ENCODE data around the gene MIEF1.

Gene MIEF1

GRCh38 chr22:39543095-39543494, 41.0 kb downstream of the MIEF1 start:
- TF ChIP-seq CTCF (IDR thresholded peaks at IDR 0.05; ENCODE audit: extremely low read depth, insufficient read depth, missing control alignments) = peak; percentile 45
- DNase-seq (ENCODE audit: low spot score) = no peak
- in situ Hi-C loops (cut with MboI; ENCODE audit: low pct_unique_long_range_greater_than_20kb, low sequenced_read_pairs, unreplicated experiment) = no loop called here

- in situ Hi-C loops (cut with MboI; ENCODE audit: low pct_unique_long_range_greater_than_20kb, low sequenced_read_pairs, unreplicated experiment) = no loop called here
- DNase-seq (ENCODE audit: low spot score) = no peak
These were observed 43.6 kb downstream of the MIEF1 start for GRCh38 chr22:39545386-39546365.

GRCh38 chr22:39546889-39547586, 44.9 kb downstream of the MIEF1 start:
- DNase-seq (ENCODE audit: low spot score) = no peak

More at GRCh38 chr22:39545386-39546365, 43.6 kb downstream of the MIEF1 start:
- no peak for TF ChIP-seq CTCF (IDR thresholded peaks at IDR 0.05; ENCODE audit: extremely low read depth, insufficient read depth, missing control alignments)

DNA sequence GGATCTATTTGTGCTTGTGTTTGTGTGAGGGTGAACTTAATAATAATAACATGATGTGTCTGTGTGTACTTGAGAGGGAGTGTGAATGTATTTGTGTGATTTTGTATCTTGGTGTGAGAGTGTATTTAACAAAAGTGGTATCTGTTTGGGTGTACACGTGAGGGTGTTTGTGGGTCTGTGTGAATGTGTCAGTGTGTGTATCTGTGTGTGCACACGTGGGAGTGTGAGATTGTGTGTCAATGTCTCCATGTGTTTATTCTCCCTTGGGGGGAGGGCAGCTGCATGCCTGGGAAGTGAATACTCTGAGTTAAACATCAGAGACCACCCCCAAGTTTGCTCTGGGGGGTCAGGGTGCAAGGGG, 45.5 kb downstream of the MIEF1 start:
- no peak for TF ChIP-seq CTCF (IDR thresholded peaks at IDR 0.05; ENCODE audit: extremely low read depth, insufficient read depth, missing control alignments)
- in situ Hi-C loops (cut with MboI; ENCODE audit: low pct_unique_long_range_greater_than_20kb, low sequenced_read_pairs, unreplicated experiment) = no loop called here
- DNase-seq (ENCODE audit: low spot score) = no peak

More at GRCh38 chr22:39546889-39547586, 44.9 kb downstream of the MIEF1 start:
- in situ Hi-C loops (cut with MboI; ENCODE audit: low pct_unique_long_range_greater_than_20kb, low sequenced_read_pairs, unreplicated experiment) = no loop called here
- TF ChIP-seq CTCF (IDR thresholded peaks at IDR 0.05; ENCODE audit: extremely low read depth, insufficient read depth, missing control alignments) = no peak

DNA sequence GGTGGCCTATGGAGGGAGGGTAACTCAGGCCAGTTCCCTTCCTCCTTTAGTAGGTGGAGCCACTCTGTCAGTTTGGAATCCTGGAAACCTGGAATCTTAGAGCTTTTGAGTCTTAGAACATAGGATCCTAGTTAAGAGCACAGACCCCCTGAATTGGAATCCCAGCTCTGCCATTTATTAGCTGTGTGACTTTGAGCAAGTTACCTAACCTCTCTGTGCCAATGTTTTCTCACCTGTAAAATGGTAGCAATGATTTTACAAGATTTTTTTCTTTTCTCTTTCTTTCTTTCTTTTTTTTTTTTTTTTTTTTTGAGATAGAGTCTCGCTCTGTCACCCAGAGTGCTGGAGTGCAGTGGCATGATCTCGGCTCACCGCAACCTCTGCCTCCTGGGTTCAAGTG, 51.3 kb downstream of the MIEF1 start:
- TF ChIP-seq CTCF (IDR thresholded peaks at IDR 0.05; ENCODE audit: extremely low read depth, insufficient read depth, missing control alignments) = no peak
- no peak for DNase-seq (ENCODE audit: low spot score)
- in situ Hi-C loops (cut with MboI; ENCODE audit: low pct_unique_long_range_greater_than_20kb, low sequenced_read_pairs, unreplicated experiment) = no loop called here

DNA sequence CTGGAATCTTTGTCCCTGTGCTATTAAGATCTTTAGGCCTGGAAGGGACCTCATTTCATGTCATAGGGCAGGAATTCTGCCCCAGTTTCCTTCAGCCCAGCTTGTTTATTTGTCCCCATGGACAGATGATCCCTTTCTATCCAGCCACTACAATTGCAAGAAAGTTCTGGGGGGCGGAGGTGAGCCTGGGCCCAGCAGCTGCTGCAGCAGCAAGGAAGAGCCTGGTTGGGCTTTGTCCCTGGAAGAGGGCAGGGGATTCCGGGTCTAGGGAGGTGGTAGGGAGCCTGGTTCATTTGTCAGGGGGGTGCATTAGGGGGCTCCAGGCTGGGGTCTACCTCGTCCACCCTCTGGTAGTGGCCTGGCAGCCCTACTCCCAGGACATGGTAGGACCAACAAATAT, 52.1 kb downstream of the MIEF1 start:
- no peak for TF ChIP-seq CTCF (IDR thresholded peaks at IDR 0.05; ENCODE audit: extremely low read depth, insufficient read depth, missing control alignments)
- DNase-seq (ENCODE audit: low spot score) = no peak

More for the DNA sequence above, 52.1 kb downstream of the MIEF1 start:
- in situ Hi-C loops (cut with MboI; ENCODE audit: low pct_unique_long_range_greater_than_20kb, low sequenced_read_pairs, unreplicated experiment) = no loop called here
